EH (cell line): ENCODE data around the gene TRIM50.
"Not testable (repeated sequence)": the region's sequence is repeated elsewhere in the genome, so short reads cannot be mapped to it uniquely, and the experiment has no call there.

Source experiments
- DNase-seq: peaks from one replicate; pipeline ENCODE4 v3.0.0-alpha.2; 2015; ENCODE audit warnings: low read depth

The TRIM50 gene

DNA sequence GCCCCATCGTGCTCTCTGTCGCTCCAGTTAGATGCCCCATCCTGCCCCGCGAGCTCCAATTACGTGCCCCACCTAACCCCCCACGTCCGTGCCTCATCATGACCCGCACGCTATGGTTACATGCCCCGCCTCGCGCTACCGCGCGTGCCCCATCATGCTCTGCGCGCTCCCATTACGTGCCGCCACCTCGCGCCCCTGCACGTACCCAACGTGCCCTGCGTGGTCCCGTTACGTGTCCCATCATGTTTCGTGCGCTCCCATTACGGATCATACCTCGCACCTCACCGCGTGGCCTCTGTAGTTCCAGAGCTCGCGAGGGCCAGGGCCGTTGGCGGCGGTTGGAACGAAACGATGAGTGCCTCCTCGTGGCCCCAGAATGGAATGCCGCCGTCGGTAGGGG, at the start of gene TRIM50, which contains the start of gene FKBP6:
Gene TRIM50 (minus strand): TSS at position 161 of the 400 bp plus-strand sequence. CDS start 3,295 bp downstream, outside the sequence.
Gene FKBP6 (plus strand): TSS at position 240 of the 400 bp plus-strand sequence. CDS start 268 bp downstream, outside the sequence.
- DNase-seq = not testable (repeated sequence)

DNA sequence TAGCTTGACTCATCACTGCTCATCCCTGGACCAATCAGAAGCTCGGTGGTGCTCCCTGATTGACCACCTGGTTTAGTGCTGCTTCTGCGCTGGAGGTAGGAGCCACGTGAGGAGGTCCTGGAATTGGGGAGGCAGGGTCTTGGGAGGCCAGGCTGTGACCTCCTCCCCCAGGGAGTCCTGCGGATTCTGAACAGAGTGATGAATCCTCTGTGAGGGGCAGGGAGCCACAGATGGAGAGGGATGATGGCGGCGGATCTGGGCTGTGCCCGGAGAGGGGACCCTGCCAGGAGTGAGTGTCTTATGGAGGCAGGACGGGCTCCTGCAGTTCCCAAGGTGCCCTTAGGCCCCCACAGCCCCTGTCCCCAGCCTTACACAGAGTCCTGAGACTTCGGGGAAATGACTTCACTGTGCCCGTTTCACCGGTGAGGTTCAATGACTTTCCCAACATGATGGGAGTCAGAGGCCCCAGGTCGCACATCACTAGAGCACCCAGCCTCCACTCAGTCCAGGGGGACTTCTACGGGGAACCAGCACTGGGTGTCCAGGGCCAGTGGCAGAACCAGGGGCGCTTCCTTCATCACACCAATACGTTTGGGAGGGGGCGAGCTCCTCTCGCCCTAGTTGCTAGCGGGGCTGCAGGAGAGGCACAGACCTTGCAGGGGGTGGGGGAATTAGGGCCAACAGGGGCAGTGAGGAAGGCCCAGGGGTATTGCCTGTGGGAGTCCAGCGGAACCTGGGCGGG, 49.0 kb upstream of the TRIM50 start:
- DNase-seq = no peak

DNA sequence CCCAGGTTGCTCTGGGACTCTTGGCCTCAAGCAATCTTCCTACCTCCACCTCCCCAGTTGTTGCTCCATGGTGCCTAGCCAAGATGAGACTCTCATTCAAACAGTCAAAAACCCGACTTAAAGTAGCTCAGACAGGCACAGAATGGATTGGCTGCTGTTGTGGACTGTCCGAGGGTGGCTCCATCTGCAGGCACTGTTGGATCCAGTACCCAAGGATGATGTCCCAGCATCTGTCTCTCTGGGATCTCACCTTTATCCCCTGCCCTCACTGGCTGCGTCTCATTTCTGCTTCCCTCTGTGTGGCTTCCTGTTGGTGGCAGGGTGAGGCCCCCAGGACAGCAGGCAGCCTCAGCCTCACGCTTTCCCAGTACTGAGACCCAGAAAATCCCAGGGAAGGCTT, 48.4 kb upstream of the TRIM50 start:
- DNase-seq = not testable (repeated sequence)

DNA sequence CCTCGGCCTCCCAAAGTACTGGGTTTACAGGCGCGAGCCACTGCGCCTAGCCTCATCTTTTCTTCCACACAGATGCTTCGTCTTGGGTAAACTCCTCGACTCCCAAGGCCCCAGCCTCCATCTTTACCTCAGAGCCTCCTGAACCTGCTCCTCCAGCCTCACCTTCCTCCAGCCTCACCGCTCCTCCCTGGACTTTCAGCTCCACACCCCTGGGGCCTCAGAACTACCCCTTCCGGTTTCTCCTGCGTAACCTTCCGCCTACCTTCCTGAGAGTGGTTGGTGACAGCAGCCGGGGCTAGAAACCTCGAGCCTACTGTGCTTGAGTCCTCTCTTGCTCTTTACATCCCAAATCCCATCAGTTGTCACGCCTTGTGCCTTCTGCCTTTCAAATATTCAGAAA, 45.9 kb upstream of the TRIM50 start:
- DNase-seq = no peak

DNA sequence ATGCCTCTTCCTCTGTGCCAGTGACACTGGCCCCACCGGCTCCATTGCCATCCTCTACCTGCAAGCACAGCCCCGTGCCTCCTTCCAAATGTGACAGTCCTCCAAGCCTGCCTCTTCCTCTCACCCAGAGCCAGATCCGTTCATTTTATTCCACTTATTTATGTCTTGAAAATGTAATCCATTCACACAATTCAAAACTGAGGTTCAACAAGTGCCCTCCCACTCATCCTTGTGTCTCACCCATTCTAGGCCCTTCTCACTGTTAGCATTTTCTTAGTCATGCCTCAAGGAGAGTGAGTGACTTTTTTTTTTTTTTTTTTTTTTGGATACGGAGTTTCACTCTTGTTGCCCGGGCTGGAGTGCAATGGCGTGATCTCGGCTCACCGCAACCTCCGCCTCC, 41.7 kb upstream of the TRIM50 start:
- no peak for DNase-seq

DNA sequence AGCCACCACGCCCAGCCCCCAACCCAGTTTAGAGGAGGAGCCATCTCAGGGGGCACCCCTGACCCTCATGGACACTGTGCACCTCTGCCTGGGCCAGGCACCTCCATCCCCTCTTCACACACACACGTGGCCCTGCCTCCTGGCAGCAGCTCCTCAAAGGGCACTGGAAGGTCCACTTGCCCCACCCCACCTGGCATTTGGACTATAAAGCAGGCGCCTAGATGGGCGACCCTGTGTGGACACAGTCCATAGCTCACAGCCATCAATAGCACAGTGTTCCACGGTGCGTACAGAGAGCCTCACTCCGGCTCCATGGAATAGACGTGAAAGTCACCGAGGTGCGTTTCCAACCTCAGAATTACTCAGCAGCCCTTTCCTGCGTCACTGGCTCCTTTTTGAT, 41.1 kb upstream of the TRIM50 start:
- no peak for DNase-seq

DNA sequence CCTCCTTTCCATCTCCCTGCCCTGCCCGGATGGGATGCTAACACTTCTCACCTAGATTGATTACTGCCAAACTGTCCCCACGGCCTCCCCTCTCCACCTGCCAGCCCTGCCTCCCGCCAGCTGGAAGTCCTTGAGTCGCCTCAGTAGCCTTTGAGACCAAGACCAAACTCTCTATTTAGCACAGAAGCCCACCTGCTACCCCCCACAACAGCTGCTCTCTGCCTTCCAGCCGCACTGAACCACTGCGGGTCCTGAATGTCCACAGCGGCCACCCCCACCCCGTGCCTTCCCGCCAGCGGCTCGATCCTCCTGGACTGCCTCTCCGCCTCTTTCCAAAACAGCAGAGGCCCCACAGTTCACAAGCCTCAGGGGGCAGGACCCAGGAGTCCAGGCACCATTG, 39.1 kb upstream of the TRIM50 start:
- no peak for DNase-seq

DNA sequence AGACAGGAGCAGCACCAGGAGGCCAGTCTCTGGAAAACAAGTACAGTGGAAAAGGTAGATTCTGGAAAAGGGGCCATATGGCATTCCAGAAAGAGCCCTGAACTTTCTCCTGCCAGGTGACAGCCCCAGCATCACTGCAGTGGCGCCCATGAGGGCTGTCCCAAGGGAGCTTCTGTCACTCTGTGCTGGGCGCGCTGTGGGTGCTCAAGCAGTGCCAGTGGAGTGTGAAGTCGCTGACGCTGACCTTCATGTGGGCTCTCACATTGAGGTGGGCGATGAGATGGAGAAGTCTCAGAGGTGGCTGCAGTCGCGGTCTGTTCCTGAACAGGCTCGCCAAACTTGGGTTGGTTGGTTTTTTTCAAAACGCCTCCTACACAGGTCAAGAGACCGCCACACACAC, 38.2 kb upstream of the TRIM50 start:
- no peak for DNase-seq

DNA sequence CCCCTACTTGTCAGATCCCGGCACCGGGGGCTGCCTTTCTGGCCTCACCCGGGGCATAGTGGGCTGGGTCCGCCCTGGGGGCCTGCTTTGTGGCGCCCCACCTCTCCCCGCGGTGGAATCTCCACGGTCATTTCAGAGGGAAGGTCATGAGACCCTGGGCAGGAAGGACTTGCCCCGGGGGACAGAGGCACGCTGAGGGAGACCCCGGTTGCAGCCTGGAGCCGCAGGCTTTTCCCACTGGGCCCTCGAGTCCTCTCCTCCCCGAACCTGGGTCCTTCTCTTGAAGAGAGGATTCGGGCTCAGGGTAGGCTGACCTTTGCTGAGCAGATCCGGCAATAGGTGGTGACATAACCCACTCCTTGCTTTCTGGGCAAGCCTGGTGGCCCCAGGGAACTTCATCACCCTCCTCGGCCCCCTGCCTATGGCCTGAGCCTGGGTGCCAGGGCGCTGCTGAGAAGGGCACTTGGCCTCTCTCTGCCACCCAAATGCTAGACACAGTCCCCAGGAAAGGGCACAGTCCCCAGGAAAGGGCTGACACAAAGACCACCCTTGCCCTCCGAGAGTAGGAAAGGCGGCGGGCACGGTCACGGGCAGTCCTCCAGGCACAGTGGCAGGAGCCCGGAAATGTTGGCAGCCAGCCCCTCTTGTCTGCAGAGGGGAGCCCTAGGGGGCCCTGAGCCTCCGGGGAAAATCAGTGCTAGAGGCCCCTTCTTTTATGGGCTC, 36.3 kb upstream of the TRIM50 start:
- no peak for DNase-seq

DNA sequence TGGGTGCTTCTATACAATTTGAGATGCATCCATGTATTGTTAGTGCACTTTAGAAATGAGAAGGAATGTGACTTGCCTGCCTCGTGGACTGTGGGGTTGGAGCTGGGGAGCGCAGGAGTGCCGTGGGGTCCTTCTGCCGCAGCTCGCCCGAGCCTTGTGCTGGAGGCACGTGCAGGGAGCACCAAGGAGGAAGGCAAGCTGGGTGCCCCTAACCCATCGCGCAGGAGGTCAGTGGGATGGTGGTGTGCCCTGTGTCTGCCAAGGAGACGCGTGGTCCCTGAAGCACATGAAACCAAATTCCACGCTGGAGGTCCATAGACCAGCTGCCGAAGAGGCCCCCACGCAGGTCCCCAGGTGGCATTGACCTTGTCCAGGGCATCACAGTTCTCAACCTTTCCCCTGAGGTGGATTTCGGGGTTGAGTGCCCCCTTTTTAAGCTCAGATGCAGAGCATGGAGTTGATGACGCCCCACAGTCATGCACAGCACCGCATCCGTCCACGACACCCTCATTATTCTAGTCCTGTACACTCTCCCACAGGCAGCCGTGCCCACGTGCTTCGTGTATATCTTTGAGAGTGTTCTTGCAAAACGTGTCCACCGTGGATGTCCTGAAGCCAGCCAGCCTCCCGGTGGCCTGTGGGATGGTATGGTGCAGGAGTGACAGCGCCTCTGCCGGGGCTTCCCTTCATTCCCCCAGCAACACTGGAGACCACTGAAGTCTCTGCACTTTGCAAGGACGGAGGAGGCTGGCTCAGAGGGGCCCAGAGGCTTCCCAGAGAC, 35.5 kb upstream of the TRIM50 start:
- no peak for DNase-seq

DNA sequence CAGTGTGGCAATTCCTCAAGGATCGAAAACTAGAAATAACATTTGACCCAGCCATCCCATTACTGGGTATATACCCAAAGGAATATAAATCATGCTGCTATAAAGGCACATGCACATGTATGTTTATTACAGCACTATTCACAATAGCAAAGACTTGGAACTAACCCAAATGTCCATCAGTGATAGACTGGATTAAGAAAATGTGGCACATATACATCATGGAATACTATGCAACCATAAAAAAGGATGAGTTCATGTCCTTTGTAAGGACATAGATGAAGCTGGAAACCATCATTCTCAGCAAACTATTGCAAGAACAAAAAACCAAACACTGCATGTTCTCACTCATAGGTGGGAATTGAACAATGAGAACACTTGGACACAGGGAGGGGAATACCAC, 32.7 kb upstream of the TRIM50 start:
- not testable (repeated sequence) for DNase-seq

DNA sequence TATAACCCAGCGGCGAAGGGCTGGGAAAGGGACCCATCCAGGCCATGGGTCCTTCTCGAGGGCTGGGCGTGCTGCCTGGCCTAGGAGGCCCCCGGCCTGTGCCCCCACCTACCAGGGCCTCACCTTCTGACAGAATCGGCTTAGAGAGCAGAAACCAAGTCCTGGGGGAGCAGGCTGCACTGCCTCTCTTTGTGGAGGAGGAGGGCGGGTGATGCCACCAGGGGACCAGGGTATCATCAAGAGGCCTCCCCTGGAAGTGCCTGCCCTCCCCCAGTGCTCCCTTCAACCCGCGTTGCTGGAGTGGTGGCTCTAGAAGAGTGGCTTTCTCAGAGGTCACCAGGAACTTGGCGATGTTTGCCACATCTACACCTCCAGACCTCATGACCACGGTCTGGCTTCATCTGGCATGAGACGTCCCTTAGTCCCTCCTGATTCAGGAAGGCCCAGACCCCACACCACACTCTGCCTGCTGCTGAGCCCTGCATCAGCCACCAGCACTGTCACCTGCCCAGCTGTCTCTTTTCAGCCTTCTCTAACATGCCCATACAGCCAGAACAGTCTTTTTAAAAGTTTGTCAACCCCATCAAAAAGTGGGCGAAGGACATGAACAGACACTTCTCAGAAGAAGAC, 32.0 kb upstream of the TRIM50 start:
- no peak for DNase-seq

DNA sequence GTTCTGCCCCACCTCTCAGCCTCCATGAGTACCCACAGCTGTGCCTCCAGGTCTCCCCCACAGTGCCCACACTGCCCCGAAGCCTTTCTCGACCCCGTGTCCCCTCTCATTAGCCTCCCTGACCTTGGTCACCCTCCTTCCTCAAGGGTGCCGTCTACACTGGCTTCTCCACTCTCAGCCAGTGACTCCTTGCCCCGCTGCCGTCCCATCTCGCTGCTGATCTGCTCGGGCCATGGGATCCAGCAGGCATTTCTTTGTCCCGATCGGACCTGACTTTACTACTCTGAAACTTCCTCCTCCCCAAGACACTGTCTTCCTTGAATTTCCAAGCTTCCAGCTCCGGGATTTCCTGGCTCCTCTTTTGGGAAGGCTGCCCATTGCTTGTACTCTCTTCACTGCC, 31.4 kb upstream of the TRIM50 start:
- DNase-seq = no peak

DNA sequence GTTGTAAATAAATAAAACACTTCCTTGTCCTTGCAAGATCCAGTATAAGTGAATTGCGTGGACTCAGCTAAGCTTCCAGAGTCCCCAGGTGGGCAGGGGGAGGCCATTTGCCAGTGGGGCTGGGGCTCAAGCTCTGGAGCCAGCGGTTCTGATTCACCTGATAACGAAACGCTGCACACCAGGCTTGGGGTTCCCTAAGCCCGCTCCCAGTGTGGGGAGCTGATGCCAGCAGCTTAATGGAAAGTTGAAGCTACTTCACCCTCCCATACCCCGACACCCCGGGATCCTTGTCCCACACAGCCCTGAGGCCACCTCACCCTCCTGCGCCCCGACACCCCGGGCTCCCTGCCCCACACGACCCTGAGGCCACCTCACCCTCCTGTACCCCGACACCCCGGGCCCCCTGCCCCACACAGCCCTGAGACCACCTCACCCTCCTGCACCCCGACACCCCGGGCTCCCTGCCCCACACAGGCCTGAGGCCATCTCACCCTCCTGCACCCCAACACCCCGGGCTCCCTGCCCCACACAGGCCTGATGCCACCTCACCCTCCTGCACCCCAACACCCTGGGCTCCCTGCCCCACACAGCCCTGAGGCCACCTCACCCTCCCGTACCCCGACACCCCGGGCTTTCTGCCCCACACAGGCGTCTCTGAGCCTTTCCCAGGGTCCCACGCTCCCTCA, 30.9 kb upstream of the TRIM50 start:
- no peak for DNase-seq

DNA sequence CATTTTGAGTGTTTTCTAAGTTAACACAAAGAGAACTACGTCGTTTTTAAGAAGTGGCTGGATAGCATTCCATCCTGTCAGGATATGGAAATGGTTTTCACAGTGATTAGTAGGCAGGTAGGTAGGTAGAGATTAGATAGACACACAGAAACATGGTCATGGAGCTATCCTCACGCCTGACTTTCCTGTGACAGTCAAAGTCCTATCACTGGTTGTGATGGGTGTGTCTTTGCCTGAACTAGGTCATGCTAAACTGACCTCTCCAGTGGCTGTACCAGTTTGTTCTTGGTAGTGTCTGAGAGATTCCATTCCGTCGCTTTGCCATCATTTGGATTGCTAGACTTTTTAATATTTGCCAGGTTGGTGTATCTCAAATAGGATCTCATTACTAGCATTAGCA, 28.3 kb upstream of the TRIM50 start:
- DNase-seq = no peak

DNA sequence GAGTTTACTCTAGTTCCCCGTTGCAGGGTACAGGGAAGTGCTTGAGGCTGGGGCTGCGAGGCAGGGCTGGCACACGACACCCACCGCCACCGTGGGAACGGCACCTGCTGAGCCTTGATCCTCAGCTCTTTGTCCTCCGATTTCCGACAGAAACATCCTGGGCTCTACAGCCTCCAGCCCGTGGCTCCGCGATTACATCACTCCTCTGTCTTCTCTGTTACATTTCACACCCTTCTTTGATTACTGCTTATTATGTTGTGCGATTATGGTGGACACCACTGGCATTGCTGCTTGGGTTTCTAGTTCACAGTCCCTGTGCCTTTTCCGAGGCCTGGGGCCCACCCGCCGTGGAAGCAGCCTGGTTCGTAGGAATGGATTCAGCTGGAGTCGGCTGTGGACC, 26.9 kb upstream of the TRIM50 start:
- DNase-seq = no peak

DNA sequence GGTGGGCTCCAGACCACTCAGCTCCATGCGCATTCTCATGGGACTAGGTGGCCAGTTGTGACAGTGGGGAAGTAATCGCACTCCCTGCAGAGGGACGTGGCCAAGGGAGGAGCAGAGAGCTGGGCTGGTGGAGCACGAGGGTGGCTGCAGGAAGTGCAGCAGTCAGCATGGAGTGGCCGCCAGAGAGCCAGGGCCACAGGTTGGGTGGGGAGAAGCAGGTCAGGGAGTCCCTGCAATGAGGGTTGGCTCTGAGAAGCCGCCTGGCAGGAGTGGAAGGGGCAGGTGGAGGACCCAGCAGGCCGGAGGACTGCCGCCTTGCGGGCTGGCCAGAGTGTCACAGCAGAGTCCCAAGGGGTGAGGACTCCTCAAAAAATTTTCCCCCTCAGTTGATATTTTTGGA, 26.3 kb upstream of the TRIM50 start:
- no peak for DNase-seq

DNA sequence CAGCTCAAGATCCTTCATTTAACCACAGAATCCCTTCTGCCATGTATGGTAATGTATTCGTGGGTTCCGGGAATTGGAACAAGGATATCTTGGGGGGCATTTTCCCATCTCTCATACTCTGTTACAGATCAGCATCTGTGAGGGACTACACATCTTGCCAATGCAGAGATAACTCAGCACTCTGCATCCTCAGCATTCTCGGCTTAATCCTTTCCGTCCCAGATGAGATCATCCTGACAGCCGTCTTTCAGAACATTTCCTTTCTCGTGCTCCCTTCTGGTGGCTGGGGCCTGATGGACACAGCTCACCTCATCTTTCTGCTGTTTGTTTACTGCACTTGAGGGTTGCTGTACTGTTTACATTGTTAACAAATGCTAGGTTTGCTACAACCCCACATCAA, 25.4 kb upstream of the TRIM50 start:
- no peak for DNase-seq

DNA sequence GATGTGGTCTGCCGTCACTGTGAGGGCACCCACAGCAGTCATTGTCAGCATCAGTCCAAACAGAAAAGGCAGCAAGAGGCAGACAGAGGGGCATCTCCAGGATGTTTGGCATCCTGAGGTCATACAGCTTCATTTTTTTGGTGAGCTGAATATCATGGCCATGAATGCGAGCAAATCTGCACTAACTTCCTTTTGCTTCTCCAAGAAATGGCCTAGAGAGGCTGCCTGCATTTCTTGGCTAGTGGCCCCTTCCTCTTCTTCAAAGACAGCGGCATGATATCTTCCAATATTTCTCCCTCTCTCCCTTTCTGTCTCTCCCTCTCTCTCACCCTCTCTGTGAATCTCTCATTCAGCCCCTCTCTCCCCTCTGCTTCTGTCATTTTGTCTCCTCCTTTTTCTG, 24.9 kb upstream of the TRIM50 start:
- no peak for DNase-seq

DNA sequence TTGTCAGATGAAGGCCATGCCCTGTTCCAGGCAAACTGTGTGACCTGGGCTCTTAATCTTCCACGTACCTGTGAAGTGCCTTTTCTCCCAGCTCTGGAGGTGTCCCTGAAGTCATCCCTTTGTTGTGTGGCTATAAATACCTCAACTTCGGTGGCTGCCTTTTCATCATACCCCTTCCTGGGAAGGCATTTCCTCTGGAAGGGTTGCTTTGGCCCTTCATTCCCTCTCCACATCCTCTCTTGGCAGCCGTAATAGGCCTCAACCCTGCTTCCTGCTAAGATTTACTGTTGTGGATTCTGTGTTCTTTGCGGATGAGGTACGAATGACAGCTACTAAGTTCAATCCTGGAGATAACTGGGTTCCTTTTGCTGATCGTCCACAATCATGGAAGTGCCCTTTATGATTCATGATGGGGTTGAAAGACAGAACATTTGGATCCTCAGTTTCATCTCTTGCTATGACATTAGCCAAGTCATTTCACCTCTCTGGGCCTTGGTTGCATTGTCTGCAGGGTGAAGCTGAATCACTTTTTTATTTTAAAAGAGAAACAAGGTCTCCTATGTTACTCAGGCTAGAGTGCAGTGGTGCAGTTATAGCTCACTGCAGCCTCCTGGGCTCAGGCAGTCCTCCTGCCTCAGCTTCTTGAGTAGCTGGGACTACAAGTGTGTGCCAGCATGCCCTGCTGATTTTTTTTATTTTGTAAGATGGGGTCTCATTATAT, 23.7 kb upstream of the TRIM50 start:
- peak; percentile 4 for DNase-seq
